HPDE6-E6E7 (cell line): ENCODE measurements around the gene MYH4.

Experiments
- DNase-seq: peaks from one replicate; pipeline ENCODE4 v3.0.0; 2011; ENCODE audit warnings: missing footprints; ENCODE audit errors: extremely low spot score

The MYH4 gene

GRCh38 chr17:10469459-10469858 is at the start of gene MYH4:
Gene MYH4 (minus strand): TSS chr17:10469559. CDS start chr17:10466745, 2,814 bp downstream.
- DNase-seq = no peak

DNA sequence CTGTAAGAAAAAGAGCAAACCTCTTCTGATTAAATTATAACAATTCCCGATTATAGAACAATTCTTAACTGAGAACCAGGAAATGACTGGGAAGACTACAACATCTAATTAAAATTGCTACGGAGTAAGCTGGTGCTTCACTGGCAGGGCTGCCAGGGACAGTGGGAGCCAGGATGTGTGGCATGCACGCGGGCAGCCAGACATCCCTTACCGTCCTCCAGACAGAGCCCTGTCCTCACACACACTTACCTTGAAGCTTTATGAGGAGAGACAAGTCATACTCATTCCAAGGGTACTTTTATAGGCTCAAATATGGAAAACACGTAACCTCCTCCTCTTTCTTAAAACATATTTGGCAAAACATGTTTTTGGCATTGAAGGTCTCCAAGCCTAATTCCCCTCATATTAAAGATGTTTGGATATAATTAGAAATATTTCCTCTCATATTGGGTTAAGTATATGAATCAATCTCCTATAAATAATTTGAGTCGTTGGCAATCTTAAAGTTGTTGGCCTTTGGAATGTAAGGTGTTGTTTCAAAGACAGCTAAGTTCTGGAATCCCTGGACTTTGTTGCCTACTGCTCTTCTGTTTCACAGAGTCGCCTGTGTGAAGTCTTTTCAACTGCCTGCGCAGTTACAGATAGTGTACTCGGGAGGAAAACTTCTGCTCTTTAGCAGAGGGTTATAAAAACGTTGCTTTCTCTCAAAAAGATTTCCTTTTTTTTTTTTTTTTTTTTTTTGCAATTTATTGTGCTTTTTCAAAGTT is 49.1 kb upstream of the MYH4 start, which contains the start of gene MYH1:
Gene MYH1, minus strand, starts transcription at position 272 of the 767 bp plus-strand sequence. CDS start 1,900 bp downstream, outside the sequence.
- DNase-seq = no peak

DNA sequence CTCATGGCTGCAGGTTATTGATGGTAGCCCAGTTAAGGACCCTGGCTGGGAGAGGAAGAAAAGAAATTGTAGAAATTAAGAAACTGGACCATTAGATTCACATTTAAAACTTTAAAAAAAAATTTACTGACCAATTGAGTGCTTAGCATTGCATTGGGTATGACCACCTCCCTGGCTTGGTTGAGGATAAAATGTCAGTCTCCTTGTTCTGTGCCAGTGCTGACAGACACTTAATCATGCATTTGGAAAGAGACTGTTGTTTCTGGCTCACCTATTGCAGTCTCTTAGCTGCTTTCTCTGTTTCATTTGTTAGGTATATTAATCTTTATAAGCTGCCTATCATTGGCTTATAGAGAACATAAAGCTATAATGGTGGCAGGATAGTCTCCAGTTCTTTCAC is 47.3 kb upstream of the MYH4 start:
- DNase-seq = no peak

DNA sequence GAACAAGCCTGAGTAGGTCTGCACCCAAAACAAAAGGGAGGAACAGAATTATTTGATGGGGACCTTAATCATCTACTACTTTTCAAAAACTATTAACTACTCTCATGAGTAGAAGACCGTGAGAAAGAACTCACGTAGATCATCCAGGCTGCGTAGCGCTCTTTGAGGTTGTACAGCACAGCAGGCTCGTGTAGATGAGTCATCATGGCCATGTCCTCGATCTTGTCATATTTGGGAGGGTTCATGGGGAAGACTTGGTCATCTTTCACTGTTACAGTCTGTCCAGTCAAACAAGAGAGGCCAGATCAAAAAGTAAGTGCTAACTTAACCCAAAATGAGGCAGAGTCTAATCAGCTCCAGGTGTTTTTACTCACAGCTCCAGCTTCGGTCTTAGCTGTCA is 46.7 kb upstream of the MYH4 start:
- no peak for DNase-seq

- no peak for DNase-seq
These were observed 44.1 kb upstream of the MYH4 start for GRCh38 chr17:10513299-10514067.

GRCh38 chr17:10512856-10513255 is 43.5 kb upstream of the MYH4 start:
- DNase-seq = no peak

DNA sequence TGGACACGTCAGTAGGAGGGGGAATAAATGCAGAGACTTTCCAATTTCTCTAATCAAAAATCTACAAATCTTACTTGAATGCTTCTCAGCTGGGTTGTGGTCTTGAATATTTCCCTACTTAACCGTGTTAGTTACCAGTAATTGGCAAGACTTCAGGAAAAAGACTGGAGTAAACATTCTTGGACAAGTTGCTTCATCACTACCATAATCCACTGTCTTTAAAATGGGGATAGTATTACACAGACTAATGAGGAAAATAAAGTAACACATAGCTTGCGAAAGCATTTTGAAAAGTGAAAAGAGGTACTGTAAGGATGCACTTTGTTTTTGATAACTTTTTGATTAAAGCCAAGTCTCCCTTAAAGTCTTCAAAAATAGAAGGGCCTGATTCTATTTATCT is 30.6 kb upstream of the MYH4 start:
- DNase-seq = no peak

- DNase-seq = no peak
These were observed 22.6 kb upstream of the MYH4 start for GRCh38 chr17:10492004-10492403.

GRCh38 chr17:10482252-10482651 is 12.9 kb upstream of the MYH4 start:
- no peak for DNase-seq

DNA sequence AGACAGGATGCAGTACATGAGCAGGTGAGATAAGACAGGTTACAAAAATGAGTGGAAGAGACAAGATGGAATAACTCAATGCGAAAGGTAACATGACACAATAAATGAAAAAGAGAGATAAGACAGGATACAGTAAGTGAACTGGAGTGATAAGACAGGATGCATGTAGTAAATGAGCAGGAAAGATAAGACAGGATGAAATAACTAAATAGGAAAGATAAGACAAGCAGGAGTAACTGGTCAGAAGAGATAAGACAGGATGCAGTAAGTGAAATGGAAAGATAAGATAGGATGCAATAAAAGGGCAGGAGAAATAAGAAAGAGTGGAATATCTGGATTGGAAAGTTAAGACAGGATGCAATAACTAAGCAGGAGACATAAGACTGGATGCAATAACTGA is 8.3 kb upstream of the MYH4 start:
- no peak for DNase-seq

GRCh38 chr17:10474536-10474935 is 5.2 kb upstream of the MYH4 start:
- DNase-seq = no peak

DNA sequence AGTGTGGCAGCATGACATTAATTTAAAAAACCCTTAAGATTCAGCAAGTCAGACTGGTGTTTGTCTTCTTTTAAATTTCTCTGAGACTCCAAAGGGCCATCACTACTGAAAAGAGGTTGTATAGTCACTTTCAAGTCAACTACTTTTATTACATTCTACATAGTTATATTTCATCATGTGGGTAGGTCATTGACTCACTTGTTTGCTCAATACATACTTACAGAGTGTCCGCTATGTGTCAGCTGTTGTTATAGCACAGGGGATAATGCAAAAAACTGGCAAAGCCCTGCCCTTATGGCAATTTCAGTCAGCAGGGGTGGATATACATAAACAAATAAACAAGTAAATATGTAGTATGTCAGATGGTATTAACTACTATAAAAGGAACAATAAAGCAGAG is 2.5 kb upstream of the MYH4 start:
- DNase-seq = no peak

GRCh38 chr17:10463402-10463801 is 6.0 kb downstream of the MYH4 start:
- no peak for DNase-seq

- DNase-seq = no peak
These were observed 9.3 kb downstream of the MYH4 start for GRCh38 chr17:10460062-10460461.

DNA sequence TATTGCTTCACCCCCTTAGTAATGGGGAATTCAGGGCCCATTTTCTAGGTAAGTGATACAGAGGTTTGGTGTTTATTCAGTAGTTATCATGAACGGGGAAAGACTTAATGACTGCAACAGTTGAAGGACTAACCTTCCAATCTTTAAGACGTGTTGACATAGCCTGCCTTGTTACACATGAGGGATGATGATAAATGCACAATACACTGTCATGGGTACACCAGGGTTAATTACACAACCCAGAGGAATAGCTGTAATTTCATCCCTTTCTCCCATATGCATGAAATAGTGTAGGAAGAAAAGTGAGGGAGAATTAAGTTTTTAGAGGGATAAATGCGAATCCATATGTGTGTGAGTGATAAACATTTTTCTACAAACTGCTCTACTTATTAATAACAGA is 10.7 kb downstream of the MYH4 start:
- DNase-seq = no peak

GRCh38 chr17:10457952-10458351 is 11.4 kb downstream of the MYH4 start:
- no peak for DNase-seq

DNA sequence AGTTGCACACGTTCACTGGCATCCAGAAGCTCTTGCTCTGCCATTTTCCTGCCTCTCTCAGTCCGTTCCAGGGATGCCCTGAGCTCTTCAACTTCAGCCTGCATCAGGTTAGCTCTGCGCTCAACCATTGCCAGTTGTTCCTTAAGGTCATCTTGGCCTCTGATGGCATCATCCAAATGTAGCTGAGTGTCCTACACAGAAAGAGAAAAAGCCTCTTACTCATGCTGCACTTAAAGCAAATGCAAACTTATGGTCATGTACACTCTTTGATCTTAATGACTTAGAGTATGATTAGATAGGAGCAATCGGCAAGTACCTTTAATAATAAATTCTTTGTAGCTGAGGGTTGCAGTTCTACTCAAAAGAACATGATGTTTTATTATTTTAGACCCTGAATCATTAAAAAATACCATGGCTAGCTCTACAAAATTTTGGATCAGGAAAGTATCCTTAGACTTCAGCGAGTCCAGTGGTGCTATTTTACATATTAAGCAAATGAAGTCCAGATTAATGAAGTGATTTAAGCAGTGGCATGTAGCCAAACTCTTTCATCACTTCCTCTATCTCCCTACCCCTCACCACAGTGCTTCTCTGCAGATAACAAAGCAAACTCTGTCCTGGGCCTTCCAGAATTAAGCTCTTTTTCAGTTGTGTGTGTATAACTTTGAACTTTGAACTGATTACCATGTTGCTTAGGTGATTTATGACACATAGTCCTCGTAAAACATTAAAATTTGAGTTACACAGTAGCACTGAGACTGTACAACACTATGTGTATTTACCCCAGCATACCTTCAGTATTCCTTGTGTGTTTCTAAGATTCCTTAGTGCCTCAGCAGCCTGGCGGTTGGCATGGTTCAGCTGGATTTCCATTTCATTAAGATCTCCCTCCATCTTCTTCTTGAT is 22.1 kb downstream of the MYH4 start:
- DNase-seq = no peak

- no peak for DNase-seq
These were observed 29.5 kb downstream of the MYH4 start for GRCh38 chr17:10439816-10440215.

DNA sequence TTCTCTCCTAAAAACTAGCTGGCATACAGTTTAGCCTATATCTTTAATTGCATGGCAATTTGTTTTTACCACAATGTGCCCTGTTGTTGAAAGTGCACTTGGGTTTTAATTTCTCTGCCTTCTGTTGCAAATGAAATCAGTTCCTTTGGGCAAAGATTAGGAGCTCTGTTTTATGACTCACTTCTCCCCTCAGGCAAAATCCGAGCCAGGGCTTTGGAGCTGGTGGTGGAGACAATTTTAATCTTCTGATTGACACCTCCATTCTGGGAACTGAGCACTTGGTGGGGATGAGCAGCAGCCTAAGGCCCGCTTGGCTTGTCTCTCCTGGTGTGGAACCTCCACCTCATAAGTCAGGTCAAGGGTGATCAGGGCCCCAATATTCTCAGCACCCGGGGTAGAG is 34.3 kb downstream of the MYH4 start:
- no peak for DNase-seq

DNA sequence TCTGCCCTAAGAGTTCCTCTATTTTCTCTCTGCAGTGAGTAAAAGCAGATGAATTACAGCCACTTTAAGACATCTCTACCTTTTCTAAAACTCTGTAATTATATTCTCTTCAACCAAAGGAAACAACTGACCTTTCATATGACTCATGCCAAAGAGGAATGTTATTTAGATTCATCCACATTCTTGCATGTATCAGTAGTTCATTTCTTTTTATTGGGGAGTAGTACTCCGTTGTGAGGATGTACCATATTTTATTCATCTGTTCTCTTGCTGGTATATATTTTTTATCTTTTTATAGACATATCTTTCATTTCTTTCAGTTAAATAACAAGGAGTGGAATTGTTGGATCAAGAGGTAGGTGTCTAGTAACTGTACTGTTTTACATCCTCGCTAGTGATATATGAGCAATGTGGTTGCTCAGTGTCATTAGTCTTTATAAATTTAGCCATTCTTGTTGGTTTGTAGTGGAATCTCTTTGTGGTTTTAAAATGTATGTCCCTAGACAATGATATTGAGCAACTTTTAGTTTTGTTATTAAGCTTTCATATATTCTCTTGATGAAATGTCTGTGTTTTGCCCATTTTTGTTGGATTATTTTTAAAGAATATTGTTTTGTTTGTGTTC is 39.8 kb downstream of the MYH4 start:
- no peak for DNase-seq

GRCh38 chr17:10428781-10429180 is 40.6 kb downstream of the MYH4 start:
- DNase-seq = no peak
